Measurements from ENCODE around the gene MBIP. TPM values are rescaled to one million over a fixed set of nuclear protein-coding genes. Genes with fewer than 3 reads are reported as not detected.

Gene MBIP
- polyA plus RNA-seq, 4 donors: 12.9 to 30.8 (median 22.0) TPM

GRCh38 chr14:36268121-36268520 lies 52.3 kb downstream of the MBIP start:
- H3K4me3 ChIP-seq (ENCODE audit: low read depth in 1 of 3, low read length in 3 of 3): no peak overlapping the region
- H3K9me3 ChIP-seq (ENCODE audit: control insufficient read depth in 2 of 2, insufficient read depth in 1 of 2, low read depth in 1 of 2, low read length in 1 of 2): no peaks in the 10 kb centered on the region
- peaks cover 0 to 21% (median 13%) of the 10 kb centered on the region in 3 donors for H3K27me3 ChIP-seq (ENCODE audit: control insufficient read depth in 3 of 3, insufficient read depth in 3 of 3, low read length in 3 of 3)
- no peak for DNase-seq
- H3K36me3 ChIP-seq (ENCODE audit: control insufficient read depth in 3 of 3, insufficient read depth in 2 of 3, low read depth in 1 of 3, low read length in 3 of 3): no peaks in the 10 kb centered on the region
- no peak for FAIRE-seq
- WGBS, 3 donors: 74 to 84% (median 82%) methylated on average over 3 of the region's 3 CpGs
- H3K4me1 ChIP-seq (ENCODE audit: control insufficient read depth in 3 of 3, insufficient read depth in 2 of 3, low read depth in 1 of 3, low read length in 2 of 3): no peaks in the 10 kb centered on the region
- H3K27ac ChIP-seq (ENCODE audit: low read depth in 1 of 3, low read length in 2 of 3): no peak overlapping the region

GRCh38 chr14:36264595-36264994 lies 55.8 kb downstream of the MBIP start:
- WGBS, 3 donors: 89 to 96% (median 92%) methylated on average over 2 of the region's 2 CpGs
- H3K9me3 ChIP-seq (ENCODE audit: control insufficient read depth in 2 of 2, insufficient read depth in 1 of 2, low read depth in 1 of 2, low read length in 1 of 2): no peaks in the 10 kb centered on the region
- DNase-seq: no peak
- FAIRE-seq: no peak
- no peaks in the 10 kb centered on the region for H3K36me3 ChIP-seq (ENCODE audit: control insufficient read depth in 3 of 3, insufficient read depth in 2 of 3, low read depth in 1 of 3, low read length in 3 of 3)
- no peaks in the 10 kb centered on the region for H3K4me1 ChIP-seq (ENCODE audit: control insufficient read depth in 3 of 3, insufficient read depth in 2 of 3, low read depth in 1 of 3, low read length in 2 of 3)
- H3K4me3 ChIP-seq (ENCODE audit: low read depth in 1 of 3, low read length in 3 of 3): no peak overlapping the region
- H3K27ac ChIP-seq (ENCODE audit: low read depth in 1 of 3, low read length in 2 of 3): no peak overlapping the region
- H3K27me3 ChIP-seq (ENCODE audit: control insufficient read depth in 3 of 3, insufficient read depth in 3 of 3, low read length in 3 of 3): peaks cover 0 to 2% (median 0%) of the 10 kb centered on the region in 3 donors

DNA sequence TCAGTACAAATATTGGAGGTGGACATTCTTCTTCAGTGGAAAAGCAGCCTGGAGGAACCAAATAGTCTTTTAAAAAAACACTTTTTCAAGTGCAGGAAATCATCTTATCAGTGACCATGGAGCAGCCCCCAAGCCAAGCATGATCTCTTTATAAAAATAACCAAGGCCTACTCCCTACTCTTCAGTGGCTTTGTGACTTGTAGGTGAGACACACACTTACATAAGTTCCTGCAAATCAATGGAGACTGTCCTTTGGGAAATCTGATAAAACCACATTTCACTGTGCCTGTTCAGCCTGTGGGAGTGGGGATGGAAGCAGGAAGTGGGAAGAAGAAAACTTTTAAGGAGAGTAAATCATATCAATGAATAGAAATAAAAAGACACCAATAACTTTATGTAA lies 56.3 kb downstream of the MBIP start:
- Histone ChIP-seq H3K36me3 (ENCODE audit: control insufficient read depth in 3 of 3, insufficient read depth in 2 of 3, low read depth in 1 of 3, low read length in 3 of 3) (no peaks in the 10 kb centered on the region), H3K27me3 (ENCODE audit: control insufficient read depth in 3 of 3, insufficient read depth in 3 of 3, low read length in 3 of 3) (peaks cover 0 to 3% (median 2%) of the 10 kb centered on the region in 3 donors), H3K4me3 (ENCODE audit: low read depth in 1 of 3, low read length in 3 of 3) (no peak overlapping the region), H3K27ac (ENCODE audit: low read depth in 1 of 3, low read length in 2 of 3) (no peak overlapping the region), H3K9me3 (ENCODE audit: control insufficient read depth in 2 of 2, insufficient read depth in 1 of 2, low read depth in 1 of 2, low read length in 1 of 2) (no peaks in the 10 kb centered on the region), H3K4me1 (ENCODE audit: control insufficient read depth in 3 of 3, insufficient read depth in 2 of 3, low read depth in 1 of 3, low read length in 2 of 3) (no peaks in the 10 kb centered on the region)
- FAIRE-seq (no peak), DNase-seq (no peak)

- Histone ChIP-seq H3K36me3 (ENCODE audit: control insufficient read depth in 3 of 3, insufficient read depth in 2 of 3, low read depth in 1 of 3, low read length in 3 of 3) (no peaks in the 10 kb centered on the region), H3K9me3 (ENCODE audit: control insufficient read depth in 2 of 2, insufficient read depth in 1 of 2, low read depth in 1 of 2, low read length in 1 of 2) (no peaks in the 10 kb centered on the region), H3K4me3 (ENCODE audit: low read depth in 1 of 3, low read length in 3 of 3) (no peak overlapping the region), H3K27ac (ENCODE audit: low read depth in 1 of 3, low read length in 2 of 3) (no peak overlapping the region), H3K4me1 (ENCODE audit: control insufficient read depth in 3 of 3, insufficient read depth in 2 of 3, low read depth in 1 of 3, low read length in 2 of 3) (no peaks in the 10 kb centered on the region), H3K27me3 (ENCODE audit: control insufficient read depth in 3 of 3, insufficient read depth in 3 of 3, low read length in 3 of 3) (peaks cover 0 to 5% (median 2%) of the 10 kb centered on the region in 3 donors)
- no peak for DNase-seq
- WGBS, 3 donors: 86 to 91% (median 87%) methylated on average over 2 of the region's 2 CpGs
- FAIRE-seq: no peak
Observed at GRCh38 chr14:36260970-36261640, 59.3 kb downstream of the MBIP start.

DNA sequence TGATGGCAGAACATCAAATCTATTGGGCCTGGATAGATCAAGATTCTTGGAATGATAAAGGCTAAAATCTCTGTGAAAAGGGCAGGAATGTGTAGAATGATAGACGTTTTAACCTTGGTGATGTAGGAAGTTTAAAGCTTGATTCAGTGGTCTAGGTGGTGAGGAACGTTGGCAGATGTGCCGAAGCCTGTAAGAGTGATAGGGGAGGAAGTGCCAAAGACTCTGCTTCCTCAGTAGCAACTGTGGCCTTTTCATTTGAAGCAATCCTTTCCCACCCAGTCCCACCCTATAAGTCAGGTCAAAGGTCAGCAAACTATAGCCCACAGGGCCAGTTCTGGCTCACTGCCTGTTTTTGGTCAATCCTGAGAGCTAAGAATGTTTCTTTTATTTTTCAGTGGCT lies 62.2 kb downstream of the MBIP start:
- Histone ChIP-seq H3K4me1 (ENCODE audit: control insufficient read depth in 3 of 3, insufficient read depth in 2 of 3, low read depth in 1 of 3, low read length in 2 of 3) (no peaks in the 10 kb centered on the region), H3K27me3 (ENCODE audit: control insufficient read depth in 3 of 3, insufficient read depth in 3 of 3, low read length in 3 of 3) (peaks cover 0 to 5% (median 2%) of the 10 kb centered on the region in 3 donors), H3K36me3 (ENCODE audit: control insufficient read depth in 3 of 3, insufficient read depth in 2 of 3, low read depth in 1 of 3, low read length in 3 of 3) (no peaks in the 10 kb centered on the region), H3K4me3 (ENCODE audit: low read depth in 1 of 3, low read length in 3 of 3) (no peak overlapping the region), H3K27ac (ENCODE audit: low read depth in 1 of 3, low read length in 2 of 3) (no peak overlapping the region), H3K9me3 (ENCODE audit: control insufficient read depth in 2 of 2, insufficient read depth in 1 of 2, low read depth in 1 of 2, low read length in 1 of 2) (no peaks in the 10 kb centered on the region)
- DNase-seq (no peak), FAIRE-seq (no peak)
- 47 to 56% (median 49%) methylated on average over 3 of the region's 3 CpGs for WGBS, 3 donors

- FAIRE-seq (no peak), DNase-seq (peak in 1 of 2 donors; percentile 24)
- no peak overlapping the region for H3K27ac ChIP-seq (ENCODE audit: low read depth in 1 of 3, low read length in 2 of 3)
- no peaks in the 10 kb centered on the region for H3K36me3 ChIP-seq (ENCODE audit: control insufficient read depth in 3 of 3, insufficient read depth in 2 of 3, low read depth in 1 of 3, low read length in 3 of 3)
- H3K9me3 ChIP-seq (ENCODE audit: control insufficient read depth in 2 of 2, insufficient read depth in 1 of 2, low read depth in 1 of 2, low read length in 1 of 2): no peaks in the 10 kb centered on the region
- no peaks in the 10 kb centered on the region for H3K4me1 ChIP-seq (ENCODE audit: control insufficient read depth in 3 of 3, insufficient read depth in 2 of 3, low read depth in 1 of 3, low read length in 2 of 3)
- WGBS, 3 donors: 12 to 40% (median 24%) methylated on average over 7 of the region's 7 CpGs
- peaks cover 0 to 5% (median 2%) of the 10 kb centered on the region in 3 donors for H3K27me3 ChIP-seq (ENCODE audit: control insufficient read depth in 3 of 3, insufficient read depth in 3 of 3, low read length in 3 of 3)
- H3K4me3 ChIP-seq (ENCODE audit: low read depth in 1 of 3, low read length in 3 of 3): no peak overlapping the region
Observed at GRCh38 chr14:36256126-36256801, 64.2 kb downstream of the MBIP start.

DNA sequence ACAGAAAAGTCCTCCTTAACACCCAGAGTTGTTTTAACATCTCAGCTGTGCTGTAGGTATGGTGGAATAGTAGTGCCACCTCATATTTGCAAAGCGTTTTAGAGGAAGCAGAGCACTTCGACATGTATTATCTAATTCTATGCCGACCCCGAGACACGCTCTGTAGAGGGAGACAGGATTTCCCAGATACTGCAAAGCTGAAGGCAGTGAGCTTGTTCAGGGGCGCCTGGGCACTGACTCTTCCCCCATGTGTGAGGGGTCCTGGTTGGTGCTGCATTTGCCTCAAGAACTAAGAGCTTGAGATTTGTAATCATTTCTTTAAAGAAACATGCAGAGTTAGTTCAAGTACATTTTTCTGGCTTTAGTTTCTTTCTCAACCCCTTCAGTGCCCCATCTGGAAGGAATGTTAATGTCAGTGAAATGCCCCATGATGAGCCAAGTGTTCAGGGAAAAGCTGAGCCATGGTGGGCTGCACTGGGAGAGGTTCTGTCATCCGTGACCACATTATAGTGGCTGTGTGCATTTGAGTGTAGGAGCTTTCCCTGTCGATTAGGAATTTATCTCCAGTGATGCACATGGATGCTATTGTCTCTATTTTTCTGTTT lies 66.3 kb downstream of the MBIP start:
- Histone ChIP-seq H3K36me3 (ENCODE audit: control insufficient read depth in 3 of 3, insufficient read depth in 2 of 3, low read depth in 1 of 3, low read length in 3 of 3) (no peaks in the 10 kb centered on the region), H3K27me3 (ENCODE audit: control insufficient read depth in 3 of 3, insufficient read depth in 3 of 3, low read length in 3 of 3) (peaks cover 0 to 2% (median 0%) of the 10 kb centered on the region in 3 donors), H3K4me3 (ENCODE audit: low read depth in 1 of 3, low read length in 3 of 3) (no peak overlapping the region), H3K9me3 (ENCODE audit: control insufficient read depth in 2 of 2, insufficient read depth in 1 of 2, low read depth in 1 of 2, low read length in 1 of 2) (no peaks in the 10 kb centered on the region), H3K4me1 (ENCODE audit: control insufficient read depth in 3 of 3, insufficient read depth in 2 of 3, low read depth in 1 of 3, low read length in 2 of 3) (no peaks in the 10 kb centered on the region), H3K27ac (ENCODE audit: low read depth in 1 of 3, low read length in 2 of 3) (no peak overlapping the region)
- DNase-seq: no peak
- FAIRE-seq: no peak
- 74 to 85% (median 80%) methylated on average over 8 of the region's 8 CpGs for WGBS, 3 donors

Data from small intestine (tissue), 7 donors.